ENCODE results near the gene CACNA2D3.
A peak's percentile ranks its signal among the peaks of the same experiment; 100 is the strongest.

Gene CACNA2D3

DNA sequence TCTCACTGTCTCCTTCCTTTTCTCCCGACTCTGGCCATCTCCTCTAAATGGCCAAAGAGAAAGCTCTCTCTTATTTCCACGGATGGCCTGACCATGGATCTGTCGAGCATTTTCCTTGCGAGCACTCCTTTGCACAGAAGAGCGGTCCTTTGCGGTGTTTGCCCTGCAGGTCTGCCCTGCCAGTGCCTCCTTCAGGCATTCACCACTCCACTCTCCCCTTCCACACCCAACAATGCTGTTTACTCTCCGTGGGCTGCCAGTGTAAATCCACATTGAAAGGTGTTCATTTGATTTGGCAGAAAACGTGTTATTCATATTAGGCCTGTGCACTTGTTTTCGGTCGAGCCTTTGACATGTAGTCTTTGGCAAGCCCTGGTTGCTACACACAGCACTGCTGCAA, 49.6 kb downstream of the CACNA2D3 start:
- no peak for DNase-seq

DNA sequence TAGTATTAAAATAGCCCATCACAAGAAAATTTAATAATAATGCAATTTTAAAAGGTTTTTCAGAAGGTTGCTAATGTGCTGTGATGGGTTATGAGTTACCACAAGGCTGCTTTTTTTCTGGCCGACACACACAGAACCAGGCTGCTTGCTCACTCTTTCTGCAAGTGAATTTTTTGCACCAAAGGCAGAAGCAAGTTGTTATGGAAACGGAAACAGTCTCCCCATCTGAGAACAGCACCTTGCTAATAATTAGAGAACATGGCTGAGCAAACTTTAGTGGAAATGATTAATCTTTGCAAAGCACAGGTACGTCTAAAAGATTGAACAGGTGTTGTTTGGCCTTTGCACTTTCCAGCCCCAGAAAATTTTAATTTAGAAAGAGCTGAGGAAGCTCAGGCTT, 51.0 kb downstream of the CACNA2D3 start:
- no peak for DNase-seq

DNA sequence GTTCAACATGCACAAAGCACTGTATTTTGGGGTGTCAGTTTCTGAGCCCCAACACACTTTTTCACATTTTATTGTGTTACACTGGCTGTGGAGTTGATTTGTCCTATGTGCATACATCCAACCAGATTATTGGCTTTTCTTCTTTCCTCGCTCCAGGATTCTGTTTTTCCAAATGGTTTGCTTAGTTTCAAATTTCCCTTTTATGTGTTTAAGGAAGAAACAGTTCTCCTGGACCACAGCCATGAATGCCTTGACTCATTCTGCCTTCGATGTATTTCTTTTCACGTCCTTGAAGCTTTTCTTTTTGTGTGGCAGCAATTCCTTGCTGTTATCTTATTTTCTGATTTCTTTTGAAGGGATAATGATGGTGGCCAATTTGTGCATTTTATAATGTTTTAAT, 53.8 kb downstream of the CACNA2D3 start:
- no peak for DNase-seq

DNA sequence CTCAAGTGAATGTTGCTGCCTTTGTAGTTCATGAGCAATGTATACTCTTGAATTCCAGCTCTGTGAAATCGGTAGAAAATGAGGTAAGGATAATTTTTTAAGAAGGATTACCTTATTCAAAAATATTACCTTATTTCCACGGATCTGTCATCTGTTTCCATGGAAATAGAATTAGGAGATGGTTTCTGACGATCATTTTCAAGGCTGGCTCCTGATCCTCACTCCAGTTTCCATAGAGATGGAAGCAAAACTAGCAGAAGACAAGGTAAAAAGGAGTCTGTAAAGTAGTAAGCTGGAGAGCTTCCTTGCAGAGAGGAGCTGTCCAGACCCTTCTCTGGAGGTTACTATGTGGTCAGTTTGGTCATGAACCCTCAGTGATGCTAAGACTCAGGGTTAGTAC, 55.5 kb downstream of the CACNA2D3 start:
- DNase-seq = no peak

DNA sequence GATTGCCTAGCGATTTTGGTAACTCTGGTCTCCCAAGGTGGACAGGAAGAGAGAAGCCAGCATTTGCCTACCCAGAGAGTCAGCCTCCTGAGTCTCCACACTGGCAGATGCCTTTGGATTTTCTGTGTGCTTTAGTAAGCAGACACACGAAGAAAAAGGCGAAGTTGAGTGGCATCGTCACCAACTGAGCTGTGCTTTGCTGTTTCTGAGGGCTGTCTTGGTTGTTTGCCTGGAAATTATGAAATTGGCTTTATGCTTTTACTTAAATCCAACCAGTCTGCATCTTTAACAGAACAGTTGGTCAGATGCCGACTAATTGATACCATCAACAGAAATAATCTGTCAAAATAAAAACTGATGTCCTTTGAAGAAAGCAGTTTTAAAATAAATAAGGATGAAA, 56.0 kb downstream of the CACNA2D3 start:
- no peak for DNase-seq

DNA sequence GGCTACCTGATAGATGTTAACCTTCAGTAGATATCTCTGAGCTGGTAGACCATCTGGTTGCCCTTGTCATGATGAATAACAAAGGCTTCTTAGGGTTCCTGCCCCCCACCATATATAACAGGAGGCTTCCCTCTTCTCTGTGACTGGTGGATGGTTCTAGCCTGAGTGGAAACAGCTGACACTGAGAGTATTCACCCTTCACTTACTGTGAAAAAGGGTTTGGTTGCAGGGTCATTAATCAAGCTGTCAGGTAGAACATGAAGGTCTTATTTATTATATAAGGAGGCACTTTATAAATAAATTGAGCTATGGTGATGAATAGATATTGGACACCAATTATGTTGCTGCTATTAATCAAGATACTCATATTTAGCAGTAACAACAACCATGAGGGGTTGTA, 58.6 kb downstream of the CACNA2D3 start:
- no peak for DNase-seq

DNA sequence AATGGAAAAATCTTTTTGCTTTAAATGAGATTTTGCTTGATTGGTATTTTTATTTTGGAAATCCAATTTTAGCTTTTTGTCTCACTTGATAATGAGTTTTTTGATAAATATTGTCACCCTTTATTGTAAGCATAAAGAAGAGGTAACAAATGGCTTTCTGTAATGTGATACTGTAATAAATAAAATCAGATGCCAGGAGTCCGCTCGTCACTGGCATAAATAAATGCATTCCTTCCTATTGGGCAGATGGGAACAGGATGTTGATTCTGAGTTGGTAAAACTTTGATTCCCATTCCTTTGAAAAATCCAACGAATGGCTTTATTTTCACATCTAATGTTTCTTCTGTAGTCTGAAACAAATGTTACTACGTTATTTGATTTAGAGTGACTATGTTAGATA, 59.9 kb downstream of the CACNA2D3 start:
- no peak for DNase-seq

DNA sequence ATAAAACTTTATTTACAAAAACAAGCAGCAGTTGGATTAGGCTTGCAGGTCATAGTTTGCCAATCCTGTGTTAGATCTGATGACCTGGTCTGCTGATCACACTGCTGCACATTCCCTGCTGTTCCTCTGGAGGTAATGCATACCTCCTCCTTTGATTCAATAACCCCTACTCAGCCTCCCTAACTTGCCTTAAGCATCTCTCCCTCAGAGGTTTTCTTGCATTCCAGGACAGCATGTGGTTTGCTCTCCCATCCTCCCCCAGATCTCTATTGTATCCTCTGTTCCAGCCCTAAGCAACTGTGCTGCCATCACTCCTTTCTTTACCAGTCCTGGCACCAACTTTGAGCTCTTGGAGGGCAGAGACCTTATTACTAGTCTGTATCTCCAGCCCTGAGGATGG, 63.4 kb downstream of the CACNA2D3 start:
- DNase-seq = no peak

DNA sequence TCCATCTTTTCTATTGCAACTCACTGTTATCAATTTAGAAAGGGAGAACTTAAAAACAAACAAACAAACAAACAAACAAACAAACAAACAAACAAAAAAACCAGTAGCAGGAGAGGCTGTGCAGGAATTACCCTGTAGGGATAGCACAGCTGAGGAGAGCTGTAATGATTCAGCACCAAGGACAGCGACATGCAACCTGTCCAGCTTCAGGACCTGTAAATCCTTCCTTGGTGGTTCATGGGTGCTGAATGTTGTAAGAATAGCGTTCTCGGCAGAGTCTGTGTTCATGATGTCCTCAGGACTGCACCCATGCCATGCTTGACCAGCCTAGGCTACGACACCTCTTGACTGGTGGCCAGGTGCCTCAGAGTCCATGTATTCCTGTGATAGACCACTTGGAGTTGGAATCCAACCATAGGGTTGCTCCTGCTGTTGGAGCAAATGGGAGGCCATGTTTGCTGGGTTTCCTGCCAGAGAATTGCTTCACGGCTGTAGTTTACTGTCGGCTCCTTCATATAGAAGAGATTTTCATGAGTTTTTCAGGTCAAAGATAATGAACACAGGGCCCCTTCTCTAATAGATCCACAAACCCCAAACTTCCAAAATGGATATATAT, 65.9 kb downstream of the CACNA2D3 start:
- peak; percentile 21 for DNase-seq

DNA sequence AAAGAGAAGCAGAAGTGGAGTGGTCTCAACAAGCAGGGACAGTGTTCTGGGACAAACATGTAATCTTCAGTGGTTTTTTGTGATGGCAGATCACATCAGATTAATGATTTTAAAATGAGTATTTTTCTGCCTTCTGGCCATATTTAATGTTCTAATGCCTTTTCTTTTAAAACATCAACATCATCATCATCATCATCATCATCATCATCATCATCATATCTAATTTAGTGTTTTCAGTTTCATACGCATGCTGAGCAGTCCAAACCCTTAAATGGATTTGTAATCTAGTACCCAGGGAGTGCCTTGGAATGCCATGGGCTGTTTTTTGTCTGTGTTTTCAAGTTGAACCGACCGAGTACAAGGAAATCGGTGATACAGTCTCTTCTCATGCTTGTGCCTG, 68.9 kb downstream of the CACNA2D3 start:
- no peak for DNase-seq

DNA sequence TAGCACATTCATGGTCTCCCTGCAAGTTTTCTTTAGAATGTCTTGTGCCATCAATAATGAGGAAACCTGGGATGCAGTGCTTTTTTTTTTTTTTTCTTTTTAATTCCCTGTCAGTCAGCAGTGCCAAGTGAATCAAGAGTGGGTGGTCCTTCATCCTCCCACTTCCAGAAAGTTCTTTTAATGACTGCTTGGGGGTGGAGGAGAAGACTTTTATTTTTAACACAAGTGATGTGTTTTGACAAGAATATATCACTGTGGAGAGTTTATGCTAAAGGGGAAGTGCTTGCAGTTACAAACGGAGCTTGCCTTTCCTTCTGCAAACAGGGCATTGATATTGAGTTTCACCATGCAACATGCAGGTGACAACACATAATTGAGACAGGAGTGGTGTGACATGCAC, 69.7 kb downstream of the CACNA2D3 start:
- DNase-seq = no peak

DNA sequence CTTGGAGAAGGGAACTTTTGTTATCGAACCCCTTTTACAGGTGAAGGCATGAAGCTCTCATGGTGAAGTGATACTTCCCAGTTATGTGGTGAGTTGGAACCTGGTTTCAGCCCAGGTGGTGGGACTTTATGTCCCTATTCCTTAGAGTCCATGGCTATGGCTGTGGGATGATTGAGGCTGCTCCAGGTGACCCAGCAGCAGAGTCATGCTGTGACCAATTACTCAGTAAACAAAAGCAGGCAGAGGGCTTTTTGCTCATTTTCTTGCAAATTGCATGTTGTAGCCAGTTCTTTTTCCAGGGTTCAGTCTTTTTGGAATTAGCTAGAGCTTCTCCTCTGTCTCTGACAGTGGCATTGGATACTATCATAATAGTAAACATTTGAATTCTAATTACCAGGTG, 70.7 kb downstream of the CACNA2D3 start:
- no peak for DNase-seq

DNA sequence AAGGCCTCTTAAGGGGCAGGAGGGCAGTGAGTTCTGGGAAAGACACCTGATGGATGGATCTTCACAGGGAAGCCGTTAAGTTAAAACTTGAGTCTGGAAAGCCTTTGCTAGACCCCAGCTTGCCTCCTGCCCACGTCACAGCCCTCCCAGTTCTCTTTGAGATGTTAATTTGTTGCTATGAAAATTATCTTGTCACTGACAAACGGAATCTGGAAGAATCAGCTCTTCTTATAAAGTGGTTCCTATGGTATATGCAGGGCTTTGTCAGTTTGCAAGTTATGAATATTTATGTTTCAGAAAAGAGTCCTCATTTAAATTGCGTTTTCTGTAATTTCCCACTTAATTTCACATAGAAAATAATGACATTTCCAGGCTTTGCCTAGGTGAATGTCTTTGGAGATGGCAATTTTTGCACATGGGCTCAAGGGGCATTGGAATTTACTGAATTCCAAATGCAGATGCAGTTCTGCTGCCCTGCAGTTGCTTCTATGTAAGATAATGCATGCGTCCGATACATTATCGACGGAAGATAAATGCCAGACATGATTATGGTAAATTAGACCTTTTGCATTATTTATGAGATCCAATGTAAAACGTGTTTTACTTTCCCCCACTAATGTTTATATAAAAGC, 74.1 kb downstream of the CACNA2D3 start:
- DNase-seq = no peak

DNA sequence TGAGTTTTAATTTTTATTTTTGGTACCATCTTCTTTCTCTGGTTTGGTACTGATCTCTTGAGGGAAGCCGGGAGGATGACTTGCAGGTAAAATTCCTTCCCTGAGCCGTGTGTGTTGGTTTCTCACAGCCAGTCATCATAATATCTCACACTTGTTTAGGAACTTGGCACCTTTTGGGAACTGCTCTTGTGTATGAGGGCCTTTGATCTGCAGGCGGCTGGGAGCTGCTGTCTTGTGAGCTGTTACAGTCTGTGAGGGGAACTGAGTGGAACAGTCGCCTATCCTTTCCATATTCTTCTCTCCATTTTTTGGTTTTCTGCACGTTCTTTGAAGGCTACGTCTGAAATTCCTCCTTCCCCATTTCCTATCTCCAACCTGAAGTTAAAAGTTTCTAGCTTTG, 75.2 kb downstream of the CACNA2D3 start:
- DNase-seq = no peak

DNA sequence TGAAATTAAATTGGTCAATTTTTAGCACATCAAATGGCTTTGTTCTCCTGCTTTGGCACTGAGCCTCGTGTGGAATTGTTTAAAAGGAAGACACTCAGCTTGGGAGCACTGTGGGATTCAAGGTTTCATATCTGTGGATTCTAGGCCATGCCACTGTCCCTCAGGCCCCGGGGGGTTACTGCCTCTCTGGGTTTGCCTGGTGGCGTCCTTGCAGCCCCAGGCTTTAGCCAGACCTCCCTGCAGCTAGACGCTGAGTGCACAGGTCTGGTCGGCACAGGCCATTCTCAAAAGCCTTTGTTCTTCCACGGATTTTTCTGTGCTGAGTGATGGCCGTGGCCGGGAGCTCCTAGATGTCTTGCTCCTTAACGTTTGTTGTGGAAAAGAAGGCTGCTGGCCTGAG, 76.2 kb downstream of the CACNA2D3 start:
- DNase-seq = no peak

DNA sequence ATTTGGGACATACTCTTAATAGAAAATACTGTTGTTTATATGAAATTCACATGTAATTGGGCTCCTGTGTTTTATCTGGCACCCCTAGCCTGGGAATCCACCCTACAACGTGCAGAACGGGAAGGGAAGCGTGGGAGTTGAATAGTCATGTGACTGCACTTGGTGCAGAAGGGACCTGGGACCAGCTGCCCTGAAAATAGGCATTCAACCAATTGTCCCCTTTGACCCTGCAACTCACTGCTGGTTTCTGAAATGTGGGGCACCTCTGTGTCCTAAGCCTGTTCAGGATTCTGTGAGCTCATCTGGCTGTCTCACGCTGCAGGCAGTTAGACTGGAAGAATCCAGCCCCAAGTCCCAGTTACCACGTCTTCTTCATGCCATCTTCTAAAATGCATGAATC, 79.7 kb downstream of the CACNA2D3 start:
- DNase-seq = no peak

DNA sequence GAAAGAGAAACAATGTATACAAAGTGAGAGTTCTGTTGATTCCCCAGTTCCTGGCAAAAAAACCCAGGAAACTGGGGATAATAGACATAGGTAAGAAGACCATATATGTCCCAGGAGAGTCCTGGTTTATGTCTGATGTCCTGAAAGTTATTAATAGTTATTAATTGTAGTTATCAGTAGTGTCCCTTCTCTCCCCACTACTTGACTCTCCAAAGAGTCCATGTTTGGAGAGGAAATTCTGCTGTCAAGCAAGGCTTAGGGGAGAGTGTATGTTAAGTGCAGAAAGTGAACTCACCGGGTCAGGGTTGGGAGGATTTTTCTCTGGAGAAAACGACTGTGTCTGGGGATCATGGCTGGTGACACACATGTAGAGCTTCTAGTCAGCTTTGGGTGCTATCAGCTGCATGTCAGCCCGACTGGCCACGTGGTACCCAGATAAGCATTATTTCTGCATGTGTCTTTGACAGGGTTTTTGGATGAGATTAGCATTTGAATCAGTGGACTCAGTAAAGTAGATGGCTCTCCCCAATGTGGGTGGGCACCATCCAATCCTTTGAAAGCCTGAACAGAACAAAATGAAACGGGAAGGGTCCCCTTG, 80.4 kb downstream of the CACNA2D3 start:
- no peak for DNase-seq

DNA sequence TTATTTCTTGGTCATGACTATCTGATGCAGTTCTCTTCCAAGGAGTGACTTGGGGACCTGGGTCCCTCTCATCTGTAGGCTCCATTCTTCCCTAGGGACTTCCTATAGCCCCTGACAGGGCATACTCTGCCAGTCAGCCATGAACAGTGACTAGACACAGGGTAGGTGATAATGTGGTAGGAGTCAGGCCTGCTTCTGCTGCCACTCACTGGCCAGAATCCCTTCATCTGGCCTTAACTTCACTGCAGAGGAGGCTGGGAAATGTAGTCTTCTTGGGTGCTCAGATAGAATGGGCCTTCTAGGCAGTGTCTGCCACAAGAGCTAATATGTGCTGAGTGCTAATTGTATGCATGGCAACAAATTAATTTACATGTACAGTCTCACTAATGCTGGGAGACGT, 84.5 kb downstream of the CACNA2D3 start:
- no peak for DNase-seq

DNA sequence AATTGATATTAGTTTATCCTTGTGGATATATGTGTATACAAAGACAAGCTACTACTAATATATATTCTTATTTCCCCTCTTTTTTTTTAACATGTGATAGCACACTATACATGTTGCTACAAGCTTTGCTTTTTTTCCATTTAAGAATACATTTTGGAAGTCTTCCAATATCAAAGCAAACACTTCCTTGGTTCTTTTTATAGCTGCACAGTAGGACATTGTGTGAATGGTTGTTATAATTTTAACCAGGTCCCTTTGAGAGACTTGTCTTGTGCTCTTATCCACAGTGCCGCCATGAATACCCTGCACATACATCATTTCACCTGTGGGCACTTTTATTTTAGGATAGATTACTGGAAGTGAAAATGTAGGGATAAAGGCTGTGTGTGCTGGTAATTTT, 88.7 kb downstream of the CACNA2D3 start:
- DNase-seq = no peak

DNA sequence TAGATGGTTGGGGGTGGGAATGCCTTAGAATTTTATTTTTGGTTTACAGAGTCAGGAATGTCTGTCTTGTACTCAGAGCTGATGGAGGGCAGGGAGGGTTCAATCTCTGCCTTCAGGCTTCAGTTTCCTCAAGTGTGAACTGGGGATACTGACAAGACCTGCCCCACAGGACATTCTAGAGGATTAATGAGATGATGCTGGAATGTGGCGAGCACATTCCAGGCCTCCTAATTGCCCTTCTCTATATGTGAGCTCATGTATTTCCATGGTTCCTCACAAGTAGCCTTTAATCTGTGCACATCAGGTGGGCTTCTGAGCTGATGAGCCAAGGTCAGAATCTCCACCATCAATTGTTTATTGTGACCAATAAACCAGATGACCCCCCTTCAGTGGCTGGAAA, 90.4 kb downstream of the CACNA2D3 start:
- no peak for DNase-seq

DNA sequence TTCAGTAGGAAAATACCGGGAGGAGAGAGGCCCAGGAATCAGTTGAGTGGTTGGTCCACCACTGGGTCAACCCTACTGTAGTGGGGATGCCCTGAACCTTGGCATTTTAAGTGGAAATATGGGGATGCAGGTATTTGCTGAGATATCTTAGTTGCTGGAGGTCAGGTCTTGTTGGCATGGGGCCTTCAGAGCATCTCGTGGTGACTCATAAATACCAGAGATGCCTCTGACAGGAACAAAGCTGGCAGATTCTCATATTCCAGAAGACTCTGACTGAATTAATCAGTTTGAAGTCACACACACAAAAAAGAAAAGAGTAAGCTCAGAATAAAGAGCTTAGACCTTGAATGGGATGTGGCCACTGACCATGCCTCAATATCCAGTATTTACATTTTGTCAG, 91.6 kb downstream of the CACNA2D3 start:
- DNase-seq = peak; percentile 58

DNA sequence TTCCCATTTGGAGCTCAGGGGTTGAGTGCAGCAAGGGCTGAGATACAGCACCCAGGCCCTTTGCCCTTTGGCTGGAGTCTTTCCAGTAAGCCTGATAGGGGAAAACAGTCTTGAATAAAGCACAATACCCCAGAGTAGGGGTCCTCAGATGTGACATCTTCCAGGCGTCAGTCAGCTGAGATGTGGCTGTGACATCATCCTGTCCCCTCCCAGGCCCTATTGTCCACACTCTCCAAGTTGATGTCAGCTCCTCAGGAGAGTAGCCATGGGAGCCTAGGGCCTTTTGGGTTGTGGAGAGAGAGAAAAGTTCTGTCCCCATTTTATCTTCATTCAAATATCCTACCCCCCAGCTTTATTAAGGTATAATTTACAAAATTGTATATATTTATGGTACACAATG, 92.5 kb downstream of the CACNA2D3 start:
- no peak for DNase-seq

DNA sequence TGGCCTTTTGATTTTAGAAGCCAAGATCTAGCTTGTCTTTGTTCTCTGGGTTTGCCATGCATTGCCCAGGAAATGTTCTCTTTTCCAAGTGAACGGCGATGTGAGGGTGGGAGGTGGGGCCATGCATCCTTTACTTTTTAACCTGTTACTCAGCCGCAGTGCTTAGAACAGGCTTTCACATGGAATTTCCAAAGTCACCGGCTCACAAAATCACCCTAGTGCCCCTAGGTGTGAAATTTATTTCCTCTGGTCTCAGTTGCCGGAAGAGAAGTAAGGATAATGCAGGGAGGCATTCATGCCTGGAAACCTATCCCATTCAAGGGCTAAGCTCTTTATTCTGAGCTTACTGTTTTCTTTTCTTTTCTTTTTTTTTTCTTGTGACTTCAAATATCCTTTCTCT, 93.2 kb downstream of the CACNA2D3 start:
- no peak for DNase-seq

DNA sequence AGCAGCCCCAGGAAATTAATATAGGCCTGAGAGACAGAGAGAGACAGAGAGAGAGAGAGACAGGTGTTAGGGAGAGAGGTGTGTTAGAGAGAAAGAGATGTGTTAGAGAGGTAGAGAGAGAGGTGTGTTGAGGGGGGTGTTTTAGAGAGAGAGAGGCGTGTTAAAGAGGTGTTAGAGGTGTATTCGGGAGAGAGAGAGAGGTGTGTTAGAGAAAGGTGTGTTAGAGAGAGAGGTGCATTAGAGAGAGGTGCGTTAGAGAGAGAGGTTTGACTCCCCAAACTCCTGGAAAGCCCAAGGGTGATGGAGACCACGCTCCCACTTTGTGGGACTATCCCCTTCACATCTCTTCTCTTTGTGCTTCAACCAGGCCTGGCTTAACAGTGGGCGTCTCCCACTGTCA, 95.5 kb downstream of the CACNA2D3 start:
- DNase-seq = no peak

DNA sequence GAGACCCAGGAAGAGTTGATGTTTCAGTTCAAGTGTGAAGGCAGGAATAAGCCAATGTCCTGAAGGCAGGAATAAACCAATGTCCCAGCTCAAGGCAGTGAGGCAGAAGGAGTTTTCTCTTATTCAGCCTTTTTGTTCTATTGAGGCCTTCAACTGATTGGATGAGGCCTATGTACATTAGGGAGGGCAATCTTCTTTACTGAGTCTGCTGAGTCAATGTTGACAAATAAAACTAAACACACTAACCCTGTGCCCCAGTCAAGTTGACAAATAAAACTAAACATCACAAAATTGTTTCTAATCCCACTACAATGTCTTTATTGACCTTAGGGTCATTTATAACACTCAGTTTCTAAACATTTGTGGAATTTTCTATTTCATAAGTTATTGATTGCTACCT, 100.0 kb downstream of the CACNA2D3 start:
- no peak for DNase-seq

All from NCI-H226 (cell line).